HG03342 (cell line): ENCODE results near the gene KRTAP19-8.

ENCODE experiments used
- ATAC-seq: cut with Tn5 transposase; IDR thresholded peaks from one replicate; pipeline ENCODE4 v1.9.1; 2021; ENCODE audit warnings: mild to moderate bottlenecking, moderate library complexity; ENCODE audit not compliant: unreplicated experiment

Gene KRTAP19-8, protein sequence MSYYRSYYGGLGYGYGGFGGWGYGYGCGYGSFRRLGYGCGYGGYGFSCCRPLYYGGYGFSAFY

DNA sequence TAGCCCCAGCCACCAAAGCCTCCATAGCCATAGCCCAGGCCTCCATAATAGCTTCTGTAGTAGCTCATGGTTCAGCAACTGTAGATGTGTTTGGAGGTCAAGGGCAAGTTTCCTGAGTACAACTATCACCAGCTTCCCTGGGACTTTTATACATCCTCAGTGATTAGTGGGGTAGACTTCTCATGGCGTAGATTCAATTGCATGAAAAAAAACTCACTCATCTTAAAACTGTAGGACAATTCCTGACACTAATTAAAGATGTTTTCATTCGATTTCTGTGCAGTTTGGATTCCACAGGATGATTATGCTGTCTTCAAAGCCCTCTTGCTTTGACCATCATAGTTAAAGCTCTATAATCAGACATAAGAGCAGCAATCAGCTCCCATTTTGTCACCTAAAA lies at the start of gene KRTAP19-8:
KRTAP19-8 (minus strand) TSS at position 101 of the 400 bp plus-strand sequence; CDS start at position 68, 33 bp downstream.
- ATAC-seq: no peak

DNA sequence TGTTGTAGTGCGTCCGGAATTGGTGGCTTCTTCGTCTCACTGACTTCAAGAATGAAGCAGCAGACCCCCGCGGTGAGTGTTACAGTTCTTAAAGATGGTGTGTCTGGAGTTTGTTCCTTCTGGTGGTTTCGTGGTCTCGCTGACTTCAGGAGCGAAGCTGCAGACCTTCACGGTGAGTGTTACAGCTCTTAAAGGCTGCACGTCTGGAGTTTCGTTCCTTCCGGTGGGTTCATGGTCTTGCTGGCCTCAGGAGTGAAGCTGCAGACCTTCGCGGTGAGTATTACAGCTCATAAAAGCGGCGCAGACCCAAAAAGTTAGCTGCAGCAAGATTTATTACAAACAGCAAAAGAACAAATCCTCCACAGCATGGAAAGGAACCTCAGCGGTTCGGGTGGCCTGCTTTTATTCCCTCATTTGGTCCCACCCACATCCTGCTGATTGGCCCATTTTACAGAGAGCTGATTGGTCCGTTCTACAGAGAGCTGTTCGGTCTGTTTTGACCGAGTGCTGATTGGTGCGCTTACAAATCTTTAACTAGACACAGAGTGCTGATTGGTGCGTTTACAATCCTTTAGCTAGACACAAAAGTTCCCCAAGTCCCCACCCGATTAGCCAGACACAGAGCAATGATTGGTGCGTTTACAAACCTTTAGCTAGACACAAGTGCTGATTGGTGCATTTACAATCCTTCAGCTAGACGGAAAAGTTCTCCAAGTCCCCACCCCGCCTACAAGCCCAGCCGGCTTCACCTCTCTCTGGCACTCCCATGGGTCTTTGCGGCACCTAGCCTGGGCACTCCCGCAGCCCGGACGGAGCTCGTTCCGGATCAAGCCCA lies 49.6 kb upstream of the KRTAP19-8 start:
- no peak for ATAC-seq

DNA sequence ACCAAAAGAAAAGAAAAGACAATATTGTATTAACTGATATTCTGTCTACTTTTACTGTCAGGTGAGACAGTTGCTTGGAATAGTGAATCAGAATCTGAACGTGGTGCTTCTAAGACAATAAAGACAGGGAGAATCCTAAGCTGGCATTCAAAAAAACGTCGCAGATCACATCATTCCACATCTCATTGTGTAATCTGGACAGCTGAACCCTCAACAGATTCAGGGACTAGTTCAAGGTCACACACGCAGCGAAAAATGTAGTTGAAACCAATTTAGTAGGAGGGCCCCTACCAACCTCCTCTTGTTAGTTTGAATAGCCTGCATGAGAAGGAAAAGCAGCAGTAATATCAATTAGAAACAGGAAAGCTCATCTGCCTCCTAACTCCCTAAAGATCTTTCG lies 46.4 kb upstream of the KRTAP19-8 start:
- no peak for ATAC-seq

DNA sequence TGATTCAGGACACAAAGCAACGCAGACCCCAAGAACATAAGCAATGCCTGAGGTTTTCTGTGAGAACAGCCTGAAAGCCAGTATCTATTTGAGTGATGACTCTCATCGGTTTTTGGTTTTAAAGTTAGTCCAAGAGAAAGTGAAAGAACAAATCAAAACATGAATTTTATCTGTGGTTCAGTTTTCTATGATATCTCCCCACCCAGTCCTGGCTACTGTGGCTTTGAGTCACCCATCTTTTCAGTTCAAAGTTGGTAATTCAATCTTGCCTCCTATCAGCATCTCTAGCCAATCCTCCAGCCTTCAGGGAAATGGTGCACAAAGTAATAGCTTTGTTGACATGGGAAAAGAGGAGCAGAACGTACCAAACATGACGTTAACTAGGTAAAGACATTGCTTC lies 40.5 kb upstream of the KRTAP19-8 start:
- ATAC-seq: no peak

DNA sequence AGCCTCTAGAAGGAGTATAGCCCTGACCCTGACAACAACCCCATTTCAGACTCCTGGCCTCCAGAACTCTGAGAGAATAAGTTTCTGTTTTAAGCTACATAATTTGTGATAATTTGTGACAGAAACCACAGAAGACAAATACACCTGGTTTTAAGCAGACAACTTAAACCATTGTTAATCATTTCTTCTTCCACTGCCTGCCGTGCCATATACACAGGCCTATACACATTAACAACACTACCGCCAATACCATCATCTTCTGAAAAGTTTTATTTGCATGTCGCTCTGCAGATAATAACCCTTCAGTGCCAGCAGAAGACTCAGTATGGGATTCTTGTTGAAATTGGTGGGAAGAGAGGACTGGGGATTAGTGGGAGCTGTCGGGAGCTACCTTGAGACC lies 39.9 kb upstream of the KRTAP19-8 start:
- no peak for ATAC-seq

DNA sequence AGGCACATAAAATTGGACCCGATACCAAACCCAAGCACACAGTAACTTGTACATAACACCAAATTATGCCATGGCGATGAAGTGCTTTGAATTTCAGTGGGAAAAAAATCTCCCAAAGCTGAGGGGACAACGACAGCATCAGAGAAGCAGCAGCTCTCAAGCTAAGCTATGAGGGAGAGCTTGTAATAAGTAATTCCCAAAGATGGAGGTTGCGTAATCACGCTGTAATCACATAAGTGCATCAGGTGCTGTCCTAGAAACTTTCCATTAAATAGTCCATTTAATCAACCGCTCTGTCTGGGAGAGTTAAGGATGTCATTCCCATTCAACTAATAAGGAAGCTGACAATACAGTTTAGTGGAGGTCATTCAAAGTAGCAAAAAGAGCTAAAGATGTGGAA lies 37.6 kb upstream of the KRTAP19-8 start:
- ATAC-seq: no peak

DNA sequence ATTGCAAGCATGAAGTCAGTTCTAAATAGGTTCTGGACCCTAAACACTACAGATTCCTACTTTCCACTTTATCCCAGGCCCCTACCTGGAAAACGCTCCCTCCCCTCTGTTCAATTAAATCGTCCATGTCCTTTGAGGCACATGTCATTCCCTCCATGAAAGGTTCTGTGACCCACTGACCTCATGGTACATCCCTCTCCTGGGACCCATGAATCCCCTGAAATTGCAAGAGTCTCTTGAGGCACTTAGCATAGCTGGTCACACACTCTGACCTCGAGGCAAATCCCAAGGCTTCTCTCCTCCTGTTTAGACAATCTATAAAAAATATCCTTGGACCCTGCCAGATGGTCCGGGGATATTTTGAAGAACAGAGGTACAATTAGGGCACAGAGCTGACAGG lies 34.3 kb upstream of the KRTAP19-8 start:
- no peak for ATAC-seq

DNA sequence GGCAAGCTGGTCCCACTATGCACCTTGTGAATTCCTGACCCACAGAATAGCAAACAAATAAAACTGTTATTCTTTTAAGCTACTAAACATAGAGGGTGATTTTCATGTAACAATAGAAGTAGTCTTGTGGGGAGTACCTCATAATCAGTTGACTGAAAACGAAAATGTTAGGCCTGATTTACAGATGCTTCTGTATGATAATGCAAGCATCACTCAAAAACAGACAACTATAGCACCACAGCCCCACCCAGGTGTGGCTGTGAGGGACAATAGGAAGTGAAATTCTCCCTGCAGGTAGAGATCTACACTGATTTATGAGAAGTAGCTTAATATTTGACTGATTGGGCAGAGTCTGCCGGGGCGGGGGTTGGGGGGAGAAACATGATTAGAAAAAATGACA lies 26.5 kb upstream of the KRTAP19-8 start:
- no peak for ATAC-seq

DNA sequence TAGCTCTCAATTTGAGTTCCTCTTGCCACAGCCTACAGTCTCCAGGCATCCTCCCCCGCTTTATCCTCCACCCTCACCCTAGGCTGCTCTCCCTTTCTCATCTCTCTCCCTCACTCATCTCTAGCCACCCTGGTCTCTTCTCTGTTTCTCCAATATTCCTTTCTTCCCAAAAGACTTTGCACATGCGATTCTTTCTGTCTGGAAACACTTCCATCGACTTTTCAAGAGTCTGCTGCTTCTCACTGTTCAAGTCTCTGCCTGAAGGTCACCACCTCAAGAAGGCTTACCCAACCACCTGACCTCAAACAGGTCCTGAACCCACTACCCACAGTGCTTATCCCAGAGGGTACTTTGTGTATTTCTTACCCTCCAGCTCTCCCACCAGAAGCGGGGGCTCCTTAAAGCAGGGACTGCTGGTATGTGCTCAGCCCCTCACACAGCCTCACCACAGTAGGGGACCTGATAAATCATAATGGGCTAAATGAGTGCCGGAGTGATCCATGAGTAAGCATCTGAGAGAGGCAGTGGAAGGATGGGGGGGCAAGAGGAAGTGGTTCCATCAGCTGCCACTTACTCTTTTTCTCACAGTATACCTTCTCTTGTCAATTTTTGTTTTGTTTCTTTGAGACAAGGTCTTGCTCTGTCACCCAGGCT lies 14.3 kb upstream of the KRTAP19-8 start:
- no peak for ATAC-seq

DNA sequence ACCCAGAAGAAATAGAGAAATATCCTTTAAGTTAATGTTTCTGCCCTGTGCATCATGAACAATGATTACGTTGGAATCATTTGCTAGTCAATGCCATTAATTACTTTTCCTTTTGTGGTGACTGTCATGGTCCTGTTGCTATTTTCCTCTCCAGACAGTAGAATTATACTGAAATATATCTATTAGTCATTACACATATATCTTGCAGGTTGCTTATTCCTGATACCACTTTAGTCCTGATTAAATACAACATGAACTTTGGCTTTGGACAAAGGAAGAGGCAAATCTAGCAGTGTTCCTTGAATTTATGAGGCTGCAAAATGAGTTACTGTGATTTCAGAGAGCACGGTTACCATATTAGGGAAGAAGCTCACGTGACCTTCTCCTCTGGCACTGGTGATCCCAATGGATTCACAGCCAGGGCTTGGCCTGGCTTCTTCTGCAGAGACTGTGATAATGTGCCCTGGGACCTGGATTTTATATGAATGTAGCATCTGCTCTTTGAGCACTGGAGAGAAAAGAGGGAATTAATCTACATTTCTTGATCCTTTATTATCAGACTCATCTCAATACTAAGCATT lies 12.4 kb upstream of the KRTAP19-8 start:
- ATAC-seq: no peak

DNA sequence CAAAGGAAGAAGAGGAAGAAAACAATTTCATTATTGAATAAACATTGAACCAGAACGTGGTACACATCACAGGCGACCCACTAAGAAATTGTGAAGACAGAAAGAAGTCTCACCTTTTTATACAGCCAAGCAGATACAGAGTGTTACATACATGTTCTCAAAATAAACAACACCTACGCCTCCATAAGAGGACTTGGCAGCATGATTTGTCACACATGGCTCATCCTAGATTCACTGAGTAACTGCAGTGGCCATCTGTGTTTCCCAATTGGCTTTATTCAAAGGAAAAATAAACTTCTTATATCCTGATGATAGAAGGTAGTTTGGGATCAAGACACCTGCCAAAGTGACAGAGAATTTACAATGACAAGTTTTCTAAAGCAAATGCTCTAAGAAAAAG lies 7.6 kb upstream of the KRTAP19-8 start:
- ATAC-seq: no peak

DNA sequence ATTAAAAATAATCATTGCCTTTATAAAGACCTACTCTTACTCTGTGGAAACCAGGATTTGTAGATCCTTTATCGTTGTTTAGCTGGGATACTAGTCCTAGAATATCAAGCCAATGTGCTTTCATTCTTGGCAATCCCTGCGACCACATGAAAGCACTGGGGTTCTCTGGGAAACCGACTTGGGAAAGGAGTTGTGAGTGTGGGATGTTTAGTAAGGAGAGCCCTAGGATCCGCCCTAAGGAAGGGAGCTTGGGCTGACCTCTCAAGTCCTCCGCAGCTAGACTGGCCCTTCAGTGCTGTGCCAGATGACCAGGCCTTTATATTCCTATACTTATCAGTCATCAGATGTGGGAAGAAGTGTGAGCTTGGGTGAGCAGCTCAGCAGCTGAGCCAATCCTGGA lies 5.2 kb upstream of the KRTAP19-8 start:
- no peak for ATAC-seq

DNA sequence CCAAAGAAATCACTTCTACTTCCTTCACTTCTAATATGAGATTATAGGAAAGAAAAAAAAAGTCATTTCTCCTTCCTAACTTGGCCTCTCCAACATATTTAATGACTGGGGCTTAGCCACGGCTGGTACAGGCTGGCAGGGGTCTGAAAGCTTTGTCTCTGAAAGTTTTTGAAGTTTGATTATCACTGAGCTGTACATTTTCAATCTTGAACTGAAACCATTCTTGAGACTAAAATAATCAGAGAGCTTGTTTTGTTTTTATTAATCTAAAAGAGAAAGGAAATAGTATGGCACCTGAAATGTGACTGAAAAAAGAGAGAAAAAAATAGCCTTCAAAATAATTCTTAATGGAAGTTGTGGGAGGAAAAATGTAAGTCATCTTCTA lies 3.8 kb upstream of the KRTAP19-8 start:
- ATAC-seq: no peak

DNA sequence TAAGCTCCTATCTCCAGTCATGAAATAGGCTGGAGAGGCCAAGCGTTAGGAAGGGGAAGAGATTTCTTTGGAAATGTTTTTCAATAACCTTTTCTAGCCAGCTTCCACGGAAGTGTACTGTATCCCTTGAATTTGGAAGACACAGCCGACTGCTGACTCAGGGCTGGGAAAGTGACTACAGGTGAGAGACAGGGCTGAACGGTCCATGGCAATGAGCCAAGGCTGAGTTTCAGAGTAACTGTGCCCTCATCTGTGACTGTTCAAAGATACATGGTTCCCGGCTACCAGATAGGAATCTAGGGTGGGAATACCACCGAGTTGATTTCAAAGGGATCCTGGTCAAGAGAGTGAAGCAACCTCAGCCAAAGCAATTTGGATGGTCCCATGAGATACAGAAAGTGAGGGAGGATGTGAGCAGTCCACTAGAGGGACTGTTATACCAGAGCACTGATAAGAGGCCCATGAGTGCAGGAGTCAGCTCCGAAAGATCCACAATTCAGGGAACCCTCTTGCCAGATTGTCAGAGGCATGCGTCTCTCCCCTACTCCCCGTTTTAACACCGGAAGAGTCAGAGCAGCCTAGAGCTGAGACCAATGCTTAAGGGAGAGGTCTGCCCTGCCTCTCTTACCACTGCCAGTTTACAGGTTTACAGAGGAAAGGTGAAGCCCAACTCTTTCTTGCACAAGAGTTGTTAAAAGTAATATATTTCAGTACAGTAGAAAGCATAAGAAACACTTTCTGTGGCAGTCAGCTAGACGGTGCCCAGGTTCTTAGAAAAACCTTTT lies 3.2 kb upstream of the KRTAP19-8 start:
- ATAC-seq: no peak

DNA sequence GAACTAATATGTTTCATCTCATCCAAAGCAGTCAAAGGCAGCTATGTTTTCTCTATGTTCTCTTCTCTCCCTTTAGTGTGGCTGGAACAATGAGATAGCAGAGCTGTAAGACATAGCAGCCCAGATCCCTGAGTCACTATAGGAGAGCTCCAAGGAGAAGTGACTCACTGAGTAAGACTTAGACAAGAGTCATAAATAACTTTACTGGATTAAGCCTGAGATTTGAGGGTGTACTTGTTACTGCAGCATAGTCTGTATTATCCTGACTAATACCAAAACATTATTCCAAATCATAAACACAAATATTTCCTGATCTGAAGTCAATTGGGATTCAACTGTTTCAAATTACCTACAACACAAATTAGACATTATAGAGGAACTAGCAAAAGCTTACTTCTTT lies 3.9 kb downstream of the KRTAP19-8 start:
- ATAC-seq: no peak

DNA sequence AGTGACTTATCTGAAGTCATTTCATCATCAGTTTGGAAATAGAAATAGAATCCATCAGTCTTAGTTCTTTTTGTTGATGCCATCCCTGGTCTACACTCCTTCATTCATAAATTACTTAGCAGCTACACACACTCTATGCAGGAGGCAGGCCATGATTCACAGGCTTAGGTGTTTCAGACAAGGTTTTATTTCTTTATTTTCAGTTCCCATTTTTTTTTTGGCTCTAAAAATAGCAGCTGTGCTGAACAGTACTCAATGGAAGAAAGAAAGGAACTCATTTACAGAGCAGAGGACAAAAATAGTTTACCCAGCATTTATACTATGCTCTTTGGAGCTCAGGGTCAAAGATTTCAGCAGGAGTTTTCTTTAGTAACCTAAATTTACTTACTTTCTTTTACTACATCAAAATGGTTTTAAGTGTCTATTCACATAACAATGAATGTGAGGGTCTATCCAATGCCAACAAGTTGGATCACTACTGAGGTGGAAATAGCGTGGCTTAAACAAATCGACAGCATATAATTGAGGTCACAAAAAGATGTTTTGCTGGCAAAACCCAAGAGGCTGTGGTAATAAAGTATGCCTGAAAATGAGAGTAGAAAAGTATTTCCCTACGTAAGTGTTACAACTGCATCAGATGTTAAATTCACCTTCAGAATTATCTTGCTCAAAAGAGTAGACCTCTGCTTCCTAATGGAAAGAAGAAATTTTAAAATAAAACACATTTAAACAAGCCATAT lies 7.7 kb downstream of the KRTAP19-8 start:
- ATAC-seq: no peak

DNA sequence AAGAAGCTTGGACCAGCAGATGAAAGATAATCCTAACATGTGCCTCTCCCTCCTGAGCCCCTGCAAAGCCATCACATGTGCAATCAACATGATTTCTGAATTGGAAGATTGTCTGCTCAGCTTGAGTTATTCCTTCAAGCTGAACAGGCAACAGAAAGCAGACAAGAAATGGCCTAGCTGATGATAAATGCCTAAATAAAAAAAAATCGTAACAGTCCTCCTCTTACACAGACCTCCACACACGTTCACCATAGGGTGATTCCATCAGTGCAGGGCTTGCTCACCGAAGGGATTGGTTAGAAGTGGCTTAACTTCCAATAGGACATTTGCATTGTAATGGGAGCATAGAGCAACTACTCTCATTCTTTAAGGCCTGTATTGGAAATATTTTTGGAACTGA lies 14.6 kb downstream of the KRTAP19-8 start:
- no peak for ATAC-seq

DNA sequence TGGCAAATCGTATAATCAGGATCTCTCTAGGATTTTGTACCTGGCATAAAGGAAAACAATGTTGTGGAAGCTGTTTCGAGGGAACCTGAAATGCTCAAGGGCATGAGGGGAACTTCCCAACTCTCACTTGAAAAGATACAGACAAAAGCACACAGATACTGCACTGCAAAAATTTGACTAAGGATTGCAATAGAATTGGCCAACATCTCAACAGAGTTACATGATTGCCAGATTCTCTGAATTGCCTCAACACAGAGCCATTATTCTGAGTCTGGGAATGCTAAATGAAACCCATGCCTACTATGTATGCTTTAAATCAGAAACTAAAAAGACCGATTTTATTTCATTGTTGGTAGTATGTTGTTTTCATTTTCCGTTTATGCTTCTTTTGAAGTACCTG lies 16.0 kb downstream of the KRTAP19-8 start:
- ATAC-seq: no peak

DNA sequence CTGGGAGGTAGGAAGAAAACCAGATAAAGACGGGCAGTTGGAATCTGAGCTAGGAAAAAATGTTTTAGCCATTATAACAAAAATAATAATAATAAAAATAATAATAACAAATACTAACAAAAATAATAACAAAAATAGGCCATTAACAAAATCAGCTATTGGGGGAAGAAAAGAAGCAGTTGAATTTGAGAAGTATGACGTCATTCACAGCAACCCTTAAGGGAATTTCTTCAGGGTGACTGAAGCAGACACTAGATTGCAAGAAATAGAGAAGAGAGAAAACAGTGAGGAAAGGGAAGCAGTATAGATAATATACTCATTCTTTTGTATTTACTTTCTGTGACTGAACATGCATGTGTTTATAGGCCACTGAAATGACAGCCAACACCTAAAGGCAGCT lies 20.0 kb downstream of the KRTAP19-8 start:
- ATAC-seq: no peak

DNA sequence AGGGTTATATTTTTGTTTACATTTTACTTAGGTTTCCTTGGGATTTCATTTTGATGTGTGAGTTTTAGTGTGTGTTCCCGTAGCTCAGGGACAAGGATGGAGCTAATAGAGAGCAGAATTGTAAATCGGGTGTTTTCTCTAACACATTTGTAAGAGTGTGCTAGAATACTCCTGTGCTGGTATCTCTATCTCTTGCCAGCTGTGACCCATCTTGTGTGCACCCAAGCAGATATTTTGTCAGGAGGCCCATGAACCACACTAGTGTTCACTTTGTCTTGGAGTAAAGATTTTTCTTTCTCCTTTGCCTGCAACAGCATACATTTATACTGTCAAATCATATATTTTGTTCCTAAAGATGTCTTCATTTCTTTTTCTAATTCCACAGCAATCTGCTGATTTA lies 23.4 kb downstream of the KRTAP19-8 start:
- no peak for ATAC-seq
